Mesenchymal stem cell (in vitro differentiated cells and primary cell): Measurements from ENCODE around the gene SLC36A3.

Source experiments
- DNase-seq: peaks from one replicate; pipeline ENCODE4 v3.0.0-alpha.2; 2013
- H2AFZ ChIP-seq: one replicate; pipeline ENCODE4 v1.6.1; 2013; ENCODE audit warnings: low read depth, mild to moderate bottlenecking, control low read depth, inconsistent platforms, low read length, moderate library complexity
- H2AK5ac ChIP-seq: 2 replicates; pipeline ENCODE4 v1.6.1; 2013; ENCODE audit warnings: low read length, moderate library complexity, mild to moderate bottlenecking, inconsistent platforms; ENCODE audit not compliant: severe bottlenecking
- H2BK120ac ChIP-seq: one replicate; pipeline ENCODE4 v1.6.1; 2013; ENCODE audit warnings: low read depth, mild to moderate bottlenecking, inconsistent platforms, low read length, moderate library complexity
- H2BK12ac ChIP-seq, 2 experiments: one replicate each; pipeline ENCODE4 v1.6.1; 2013; ENCODE audit warnings: inconsistent platforms in 2 of 2, low read length in 2 of 2, mild to moderate bottlenecking in 2 of 2, moderate library complexity in 2 of 2, control low read depth in 1 of 2
- H2BK15ac ChIP-seq: one replicate; pipeline ENCODE4 v1.6.1; 2013; ENCODE audit warnings: mild to moderate bottlenecking, low read depth, inconsistent platforms; ENCODE audit not compliant: poor library complexity, severe bottlenecking
- H2BK5ac ChIP-seq: 2 replicates; pipeline ENCODE4 v1.6.1; 2013; ENCODE audit warnings: low read depth, mild to moderate bottlenecking, low read length, control low read depth, inconsistent platforms; ENCODE audit not compliant: poor library complexity, severe bottlenecking
- H3K14ac ChIP-seq, 2 experiments: one replicate each; pipeline ENCODE4 v1.6.1; 2013; ENCODE audit warnings: inconsistent platforms in 2 of 2, low read length in 2 of 2, control low read depth in 1 of 2, mild to moderate bottlenecking in 1 of 2, moderate library complexity in 1 of 2
- H3K18ac ChIP-seq, 2 experiments: one replicate each; pipeline ENCODE4 v1.6.1; 2013; ENCODE audit warnings: inconsistent platforms in 2 of 2, low read length in 2 of 2, control low read depth in 1 of 2, low read depth in 1 of 2, mild to moderate bottlenecking in 1 of 2
- H3K23ac ChIP-seq, 2 experiments: one replicate each; pipeline ENCODE4 v1.6.1; 2013; ENCODE audit warnings: inconsistent platforms in 2 of 2, low read length in 2 of 2, mild to moderate bottlenecking in 2 of 2, moderate library complexity in 2 of 2, control low read depth in 1 of 2
- H3K27ac ChIP-seq: 2 replicates; pipeline ENCODE4 v1.5.1; 2013; ENCODE audit warnings: mild to moderate bottlenecking, moderate library complexity, low read length, control low read depth, inconsistent platforms; ENCODE audit not compliant: poor library complexity, severe bottlenecking
- H3K27me3 ChIP-seq, 2 experiments: 2 replicates each; pipeline versions ENCODE4 v1.6.1 to v1.7.0; 2013; ENCODE audit warnings: low read length in 2 of 2, mild to moderate bottlenecking in 2 of 2, moderate library complexity in 2 of 2, control low read depth in 1 of 2, inconsistent platforms in 1 of 2; ENCODE audit not compliant: control insufficient read depth in 1 of 2, insufficient read depth in 1 of 2
- H3K36me3 ChIP-seq, 2 experiments: 2 replicates each; pipeline versions ENCODE4 v1.6.1 to v1.7.0; 2013; ENCODE audit warnings: low read length in 2 of 2, control low read depth in 1 of 2, inconsistent platforms in 1 of 2, low read depth in 1 of 2, mild to moderate bottlenecking in 1 of 2; ENCODE audit not compliant: insufficient read depth in 2 of 2, control insufficient read depth in 1 of 2
- H3K4ac ChIP-seq, 2 experiments: one replicate each; pipeline ENCODE4 v1.6.1; 2013; ENCODE audit warnings: inconsistent platforms in 2 of 2, low read length in 2 of 2, mild to moderate bottlenecking in 2 of 2, moderate library complexity in 2 of 2, control low read depth in 1 of 2, low read depth in 1 of 2
- H3K4me1 ChIP-seq: 2 replicates; pipeline ENCODE4 v1.6.1; 2013; ENCODE audit warnings: low read depth, low read length, control low read depth; ENCODE audit not compliant: control insufficient read depth, insufficient read depth
- H3K4me2 ChIP-seq: 2 replicates; pipeline ENCODE4 v1.6.1; 2013; ENCODE audit warnings: low read length, mild to moderate bottlenecking, inconsistent platforms; ENCODE audit not compliant: poor library complexity, severe bottlenecking
- H3K4me3 ChIP-seq, 2 experiments: 2 replicates each; pipeline versions ENCODE4 v1.5.1 to v1.7.0; 2013; ENCODE audit warnings: low read length in 2 of 2, mild to moderate bottlenecking in 2 of 2, control low read depth in 1 of 2, low read depth in 1 of 2; ENCODE audit not compliant: insufficient read depth in 1 of 2
- H3K79me1 ChIP-seq: replicated peaks from 2 replicates; pipeline ENCODE4 v1.6.1; 2013; ENCODE audit warnings: mild to moderate bottlenecking, control low read depth, low read length, inconsistent platforms; ENCODE audit not compliant: poor library complexity, severe bottlenecking
- H3K9ac ChIP-seq: 2 replicates; pipeline ENCODE4 v1.7.0; 2013; ENCODE audit warnings: mild to moderate bottlenecking, low read length, moderate library complexity
- H3K9me3 ChIP-seq: 2 replicates; pipeline ENCODE4 v1.7.0; 2013; ENCODE audit warnings: mild to moderate bottlenecking, low read length; ENCODE audit not compliant: control insufficient read depth
- H4K8ac ChIP-seq: one replicate; pipeline ENCODE4 v1.6.1; 2013; ENCODE audit warnings: inconsistent platforms, mild to moderate bottlenecking, low read length, moderate library complexity
- H4K91ac ChIP-seq: one replicate; pipeline ENCODE4 v1.6.1; 2013; ENCODE audit warnings: mild to moderate bottlenecking, low read length, inconsistent platforms
- WGBS: methylation state at CpG from one replicate; pipeline ENCODE4 v1.1.7; 2013; ENCODE audit warnings: mixed read lengths; 5-methylcytosine and 5-hydroxymethylcytosine counted together

The SLC36A3 gene

GRCh38 chr5:151275803-151276202 is 27.8 kb downstream of the SLC36A3 start:
- Histone ChIP-seq H4K91ac (no peak overlapping the region), H3K36me3 (peaks cover 0 to 2% of the 10 kb centered on the region in 2 experiments), H2BK12ac (no peak overlapping the region), H2AK5ac (no peak overlapping the region), H3K4me2 (no peak overlapping the region), H3K4ac (no peak overlapping the region), H3K27ac (no peak overlapping the region), H4K8ac (no peak overlapping the region), H3K4me3 (no peak overlapping the region), H2BK5ac (no peak overlapping the region), H3K23ac (no peak overlapping the region), H3K27me3 (peaks cover 0 to 3% of the 10 kb centered on the region in 2 experiments), H3K14ac (no peak overlapping the region), H3K4me1 (no peaks in the 10 kb centered on the region), H2AFZ (no peak overlapping the region), H2BK15ac (no peak overlapping the region), H2BK120ac (no peak overlapping the region), H3K18ac (no peak overlapping the region), H3K9ac (no peak overlapping the region), H3K9me3 (no peaks in the 10 kb centered on the region), H3K79me1 (no peaks in the 10 kb centered on the region)
- 100% methylated on average over 1 of the region's 2 CpGs for WGBS
- DNase-seq = no peak

GRCh38 chr5:151274666-151275065 is 28.9 kb downstream of the SLC36A3 start:
- Histone ChIP-seq H4K8ac (no peak overlapping the region), H3K18ac (no peak overlapping the region), H2BK15ac (no peak overlapping the region), H3K23ac (no peak overlapping the region), H2BK120ac (no peak overlapping the region), H3K9me3 (no peaks in the 10 kb centered on the region), H3K4ac (no peak overlapping the region), H3K4me2 (no peak overlapping the region), H3K27me3 (peaks cover 0 to 3% of the 10 kb centered on the region in 2 experiments), H3K4me1 (no peaks in the 10 kb centered on the region), H3K27ac (no peak overlapping the region), H2AFZ (no peak overlapping the region), H2BK12ac (no peak overlapping the region), H3K79me1 (no peaks in the 10 kb centered on the region), H2BK5ac (no peak overlapping the region), H3K14ac (no peak overlapping the region), H4K91ac (no peak overlapping the region), H2AK5ac (no peak overlapping the region), H3K4me3 (no peak overlapping the region), H3K9ac (no peak overlapping the region), H3K36me3 (peaks cover 0 to 13% of the 10 kb centered on the region in 2 experiments)
- DNase-seq = no peak

- Histone ChIP-seq H2BK5ac (no peak overlapping the region), H3K27ac (no peak overlapping the region), H3K36me3 (peaks cover 7 to 44% of the 10 kb centered on the region in 2 experiments), H3K23ac (no peak overlapping the region), H4K8ac (no peak overlapping the region), H3K9ac (no peak overlapping the region), H2BK12ac (no peak overlapping the region), H3K4me3 (no peak overlapping the region), H2BK15ac (no peak overlapping the region), H3K9me3 (no peaks in the 10 kb centered on the region), H3K4ac (no peak overlapping the region), H3K27me3 (peaks cover 0 to 3% of the 10 kb centered on the region in 2 experiments), H4K91ac (no peak overlapping the region), H2BK120ac (no peak overlapping the region), H2AK5ac (no peak overlapping the region), H3K4me2 (no peak overlapping the region), H3K79me1 (no peaks in the 10 kb centered on the region), H3K4me1 (no peaks in the 10 kb centered on the region), H3K14ac (no peak overlapping the region), H3K18ac (no peak overlapping the region), H2AFZ (no peak overlapping the region)
- no peak for DNase-seq
Measured at GRCh38 chr5:151271336-151271735, 32.2 kb downstream of the SLC36A3 start.

GRCh38 chr5:151270599-151270998 is 33.0 kb downstream of the SLC36A3 start:
- peaks cover 0 to 3% of the 10 kb centered on the region in 2 experiments for H3K27me3 ChIP-seq
- no peak overlapping the region for H3K4me2 ChIP-seq
- H2AK5ac ChIP-seq = no peak overlapping the region
- H4K91ac ChIP-seq = no peak overlapping the region
- H3K18ac ChIP-seq = no peak overlapping the region
- H3K14ac ChIP-seq = no peak overlapping the region
- 17% methylated on average over 1 of the region's 1 CpG for WGBS
- H2BK15ac ChIP-seq = no peak overlapping the region
- no peak overlapping the region for H3K23ac ChIP-seq
- H3K4me3 ChIP-seq = no peak overlapping the region
- peak; percentile 88 for DNase-seq
- no peak overlapping the region for H2BK120ac ChIP-seq
- H3K27ac ChIP-seq = no peak overlapping the region
- no peak overlapping the region for H4K8ac ChIP-seq
- H3K9ac ChIP-seq = no peak overlapping the region
- H3K4ac ChIP-seq = no peak overlapping the region
- no peaks in the 10 kb centered on the region for H3K4me1 ChIP-seq
- H2BK12ac ChIP-seq = no peak overlapping the region
- H3K36me3 ChIP-seq = peaks cover 7 to 51% of the 10 kb centered on the region in 2 experiments
- no peaks in the 10 kb centered on the region for H3K79me1 ChIP-seq
- no peak overlapping the region for H2BK5ac ChIP-seq
- H3K9me3 ChIP-seq = no peaks in the 10 kb centered on the region
- no peak overlapping the region for H2AFZ ChIP-seq
